WI38 (cell line): Measurements from ENCODE around the gene SYT8.
A peak's percentile ranks its signal among the peaks of the same experiment; 100 is the strongest.

Experiments used
- H3K4me3 ChIP-seq: 2 replicates; pipeline ENCODE4 v1.5.1; 2011; ENCODE audit warnings: low read depth, mild to moderate bottlenecking, control low read depth, low read length
- CTCF ChIP-seq: IDR thresholded peaks from 2 replicates; pipeline ENCODE4 v1.5.1; 2012; ENCODE audit warnings: low read depth, mild to moderate bottlenecking, control low read depth, low read length

SYT8 gene

GRCh38 chr11:1825039-1825740, 9.6 kb upstream of the SYT8 start:
- TF ChIP-seq CTCF: peak; percentile 26; the same call in 1 of the 2 replicates
- H3K4me3 ChIP-seq: no peak overlapping the region

- no peak overlapping the region for H3K4me3 ChIP-seq
- TF ChIP-seq CTCF: no peak
Measured at GRCh38 chr11:1825785-1826451, 8.9 kb upstream of the SYT8 start.

GRCh38 chr11:1826552-1827094, 8.2 kb upstream of the SYT8 start:
- no peak overlapping the region for H3K4me3 ChIP-seq
- no peak for TF ChIP-seq CTCF

GRCh38 chr11:1827095-1827813, 7.5 kb upstream of the SYT8 start:
- no peak for TF ChIP-seq CTCF
- H3K4me3 ChIP-seq: no peak overlapping the region

- no peak for TF ChIP-seq CTCF
- H3K4me3 ChIP-seq: no peak overlapping the region
Measured at GRCh38 chr11:1827931-1828330, 6.9 kb upstream of the SYT8 start.

GRCh38 chr11:1828542-1828941, 6.2 kb upstream of the SYT8 start:
- TF ChIP-seq CTCF: no peak
- H3K4me3 ChIP-seq: no peak overlapping the region
